ENCODE measurements around the gene ODAM.

DNA sequence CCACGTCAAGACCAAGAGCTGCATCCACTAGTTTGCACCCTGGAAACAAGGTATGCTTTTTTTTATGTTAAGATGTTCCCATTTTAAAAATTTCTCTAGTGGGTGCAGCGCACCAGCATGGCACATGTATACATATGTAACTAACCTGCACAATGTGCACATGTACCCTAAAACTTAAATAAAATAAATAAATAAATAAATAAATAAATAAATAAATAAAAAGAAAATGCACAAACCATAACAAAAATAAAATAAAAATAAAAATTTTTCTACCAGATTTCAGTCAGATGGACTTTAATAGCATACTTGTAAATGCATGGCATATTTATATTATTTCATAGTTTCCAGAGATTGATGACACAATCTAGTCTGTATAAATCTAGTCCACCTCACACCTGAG is 43.4 kb upstream of the ODAM start:
- no peak for TF ChIP-seq POLR2A (IDR thresholded peaks at IDR 0.05; ENCODE audit: low read depth, low read length)
- TF ChIP-seq POLR2AphosphoS5 (IDR thresholded peaks at IDR 0.05; ENCODE audit: low read depth, low read length), result no peak
- TF ChIP-seq TAF1 (IDR thresholded peaks at IDR 0.05; ENCODE audit: low read depth, low read length), result no peak
- TF ChIP-seq SPI1 (IDR thresholded peaks at IDR 0.05; ENCODE audit: low read depth, low read length), result no peak

Measured in GM12891 (cell line).